GM18867 (cell line): Measurements from ENCODE around the gene OBI1.

Experiments
- ATAC-seq: cut with Tn5 transposase; IDR thresholded peaks from one replicate; pipeline ENCODE4 v1.9.1; 2021; ENCODE audit warnings: mild to moderate bottlenecking, moderate library complexity; ENCODE audit not compliant: unreplicated experiment

Gene OBI1, protein sequence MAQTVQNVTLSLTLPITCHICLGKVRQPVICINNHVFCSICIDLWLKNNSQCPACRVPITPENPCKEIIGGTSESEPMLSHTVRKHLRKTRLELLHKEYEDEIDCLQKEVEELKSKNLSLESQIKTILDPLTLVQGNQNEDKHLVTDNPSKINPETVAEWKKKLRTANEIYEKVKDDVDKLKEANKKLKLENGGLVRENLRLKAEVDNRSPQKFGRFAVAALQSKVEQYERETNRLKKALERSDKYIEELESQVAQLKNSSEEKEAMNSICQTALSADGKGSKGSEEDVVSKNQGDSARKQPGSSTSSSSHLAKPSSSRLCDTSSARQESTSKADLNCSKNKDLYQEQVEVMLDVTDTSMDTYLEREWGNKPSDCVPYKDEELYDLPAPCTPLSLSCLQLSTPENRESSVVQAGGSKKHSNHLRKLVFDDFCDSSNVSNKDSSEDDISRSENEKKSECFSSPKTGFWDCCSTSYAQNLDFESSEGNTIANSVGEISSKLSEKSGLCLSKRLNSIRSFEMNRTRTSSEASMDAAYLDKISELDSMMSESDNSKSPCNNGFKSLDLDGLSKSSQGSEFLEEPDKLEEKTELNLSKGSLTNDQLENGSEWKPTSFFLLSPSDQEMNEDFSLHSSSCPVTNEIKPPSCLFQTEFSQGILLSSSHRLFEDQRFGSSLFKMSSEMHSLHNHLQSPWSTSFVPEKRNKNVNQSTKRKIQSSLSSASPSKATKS

DNA sequence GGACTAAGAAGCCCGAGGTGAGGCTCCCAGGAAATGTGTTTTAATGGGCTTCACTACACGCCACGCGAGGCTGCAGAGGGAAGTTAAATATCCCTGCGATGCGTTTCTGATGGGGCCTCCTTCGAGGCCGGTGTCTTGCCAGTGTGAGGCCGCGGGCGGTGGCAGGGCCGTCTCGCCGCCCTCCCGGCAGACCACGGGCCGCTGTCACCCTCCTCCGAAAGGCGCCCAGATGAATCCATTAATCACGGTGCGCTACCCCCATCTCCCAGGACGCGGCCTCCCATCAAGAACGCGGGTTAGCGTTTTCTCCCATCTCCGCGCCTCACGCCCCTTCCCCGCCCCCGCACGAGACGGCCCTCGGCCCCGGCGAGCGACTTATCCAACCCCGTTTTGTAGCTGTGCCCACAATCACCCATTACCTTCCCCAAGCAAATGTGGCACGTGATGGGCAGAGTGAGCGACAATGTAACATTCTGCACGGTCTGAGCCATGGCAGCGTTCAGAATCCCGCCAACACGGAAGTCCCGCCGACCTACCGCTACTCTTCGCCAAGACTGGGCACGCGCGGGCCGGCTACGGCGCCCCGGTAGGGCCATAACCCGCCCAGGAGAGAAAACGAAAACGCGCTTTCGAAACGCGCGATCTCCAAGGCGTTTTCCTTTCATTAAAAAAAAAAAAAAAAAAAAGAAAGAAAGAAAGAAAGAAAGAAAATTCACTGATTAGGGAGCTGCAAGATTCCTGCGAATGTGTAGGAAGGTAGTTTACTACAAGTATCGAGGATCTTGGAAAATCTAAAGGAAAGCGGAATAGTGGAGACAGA is at the start of gene OBI1:
Gene OBI1, minus strand, starts transcription at position 526 of the 820 bp plus-strand sequence. Its CDS starts 35 bp downstream, at position 491.
- peak; percentile 82 for ATAC-seq

DNA sequence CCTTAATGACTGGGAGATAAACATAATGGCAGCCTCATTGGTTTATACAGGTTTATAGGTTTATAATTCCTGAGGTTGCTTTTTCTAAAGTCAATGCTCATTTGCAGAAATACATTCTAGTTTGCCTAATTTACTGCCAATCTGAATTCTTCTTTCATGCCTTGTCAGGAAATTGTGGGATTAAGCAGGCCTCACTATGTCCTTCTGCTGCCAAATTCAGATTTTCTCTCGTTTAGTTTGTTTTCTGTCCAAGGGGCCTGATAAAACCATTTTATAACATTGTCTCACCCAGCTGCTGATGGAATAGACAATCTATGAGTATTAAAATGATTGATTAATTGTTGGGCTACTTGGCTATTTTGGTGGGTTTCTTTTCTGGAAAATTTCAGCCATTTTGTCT is 42.4 kb upstream of the OBI1 start:
- no peak for ATAC-seq

DNA sequence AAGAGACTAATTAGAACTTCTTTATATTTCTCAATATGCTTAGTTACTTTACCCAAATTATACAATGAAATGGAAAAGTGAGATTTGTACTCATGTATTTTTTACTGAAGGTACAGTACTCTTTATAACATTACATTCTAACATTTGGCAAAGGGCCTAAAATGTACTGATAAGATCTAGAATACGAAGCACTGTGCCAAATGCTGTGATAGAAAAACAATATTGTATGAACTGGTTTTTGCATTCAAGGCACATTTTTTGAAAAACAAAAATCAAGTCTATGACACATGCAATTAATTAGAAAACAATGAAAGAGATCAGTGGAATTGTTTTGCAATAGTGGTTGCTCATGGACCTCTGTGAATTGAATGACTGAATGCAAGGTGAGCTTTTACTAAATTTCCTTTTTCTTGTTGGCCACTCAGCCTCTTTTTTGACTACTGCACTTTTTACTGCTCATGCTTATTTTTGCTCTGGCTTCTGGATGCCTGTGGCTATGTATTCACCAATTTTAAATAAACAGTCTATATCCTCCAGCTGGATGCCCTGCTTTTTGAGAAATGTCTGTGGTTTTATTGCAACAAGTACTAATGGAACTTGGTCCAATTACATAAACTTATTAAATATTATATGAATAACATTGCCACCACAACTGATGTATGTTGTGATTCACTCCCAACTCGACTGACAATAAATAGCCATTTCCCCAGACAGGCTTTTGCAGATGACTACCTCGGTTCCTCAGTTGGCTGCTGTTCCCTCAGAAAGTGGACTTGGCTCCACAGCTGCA is 41.4 kb upstream of the OBI1 start:
- ATAC-seq: no peak

DNA sequence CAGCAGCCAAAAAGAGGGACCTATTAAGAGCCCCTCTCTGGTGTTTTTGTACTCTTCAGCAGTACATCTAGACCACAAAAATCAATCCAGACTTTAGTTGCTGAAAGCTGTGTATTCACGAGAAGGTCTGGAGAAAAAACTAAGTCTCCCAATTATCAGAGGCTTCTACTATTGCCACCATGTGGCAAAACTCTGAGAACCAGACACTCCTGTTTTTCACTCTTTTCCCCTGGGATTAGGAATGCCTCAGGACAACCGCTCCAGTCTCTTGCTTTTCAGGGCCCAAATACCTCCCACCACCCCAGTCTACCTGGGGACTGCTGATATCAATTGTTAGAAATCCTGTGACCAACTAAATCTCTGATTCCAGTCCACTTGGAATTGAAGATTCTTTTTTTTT is 30.1 kb upstream of the OBI1 start:
- no peak for ATAC-seq

DNA sequence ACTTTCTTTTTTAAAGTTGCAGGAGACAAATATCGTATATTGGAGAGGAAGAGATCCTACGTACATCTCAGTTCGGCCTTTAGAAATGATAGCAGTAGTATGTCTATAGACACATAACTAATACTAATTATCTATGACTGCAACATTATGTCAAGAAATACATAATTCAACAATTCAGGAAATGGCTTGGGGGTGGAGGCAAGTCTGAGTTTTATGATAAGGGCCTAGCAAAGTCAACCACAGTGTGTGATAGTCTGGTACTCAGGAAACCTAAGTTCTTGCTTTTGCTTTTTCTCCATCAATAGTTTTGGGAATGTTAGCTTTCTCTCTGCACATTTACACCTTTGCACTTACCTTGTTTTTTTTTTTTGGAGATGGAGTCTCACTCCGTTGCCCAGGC is 27.5 kb upstream of the OBI1 start:
- ATAC-seq: no peak

DNA sequence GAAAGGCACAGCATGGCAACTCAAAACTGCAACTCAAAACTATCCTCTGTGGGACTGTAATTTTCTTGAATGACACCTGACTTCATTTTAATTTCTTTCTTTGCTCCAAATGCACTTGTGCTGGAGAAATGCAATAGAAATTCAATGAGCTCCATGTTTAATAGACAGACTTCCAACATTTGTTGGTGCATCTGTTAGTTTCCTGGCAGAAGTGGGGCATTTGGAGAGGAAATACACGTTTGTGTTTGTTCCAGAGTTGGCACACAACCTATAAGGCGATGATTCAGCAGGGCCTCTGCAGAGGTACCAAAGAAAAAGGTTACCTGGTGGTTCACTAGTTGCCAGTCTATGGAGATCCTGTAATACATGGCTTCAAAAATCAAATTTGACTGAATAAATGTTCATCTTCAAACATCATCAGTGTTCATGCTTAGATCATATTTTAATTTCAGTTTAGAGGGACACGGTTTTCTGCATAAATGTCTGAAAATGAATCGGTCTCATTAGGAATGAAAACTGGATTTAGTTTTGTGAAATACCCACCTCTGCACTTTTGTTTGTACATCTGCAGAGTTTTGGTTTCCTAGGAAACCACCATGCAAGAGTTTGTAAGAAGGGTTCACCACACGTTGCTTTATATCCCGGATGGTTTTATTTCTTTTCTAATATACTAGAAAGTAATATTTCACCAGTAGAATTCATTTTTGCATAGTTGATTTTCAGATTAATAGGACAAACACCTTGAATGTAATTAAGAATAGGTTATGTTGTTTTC is 21.8 kb upstream of the OBI1 start:
- no peak for ATAC-seq

GRCh38 chr13:78680115-78680561 is 21.2 kb upstream of the OBI1 start:
- no peak for ATAC-seq

- no peak for ATAC-seq
These were observed 20.4 kb upstream of the OBI1 start for GRCh38 chr13:78679329-78679728.

DNA sequence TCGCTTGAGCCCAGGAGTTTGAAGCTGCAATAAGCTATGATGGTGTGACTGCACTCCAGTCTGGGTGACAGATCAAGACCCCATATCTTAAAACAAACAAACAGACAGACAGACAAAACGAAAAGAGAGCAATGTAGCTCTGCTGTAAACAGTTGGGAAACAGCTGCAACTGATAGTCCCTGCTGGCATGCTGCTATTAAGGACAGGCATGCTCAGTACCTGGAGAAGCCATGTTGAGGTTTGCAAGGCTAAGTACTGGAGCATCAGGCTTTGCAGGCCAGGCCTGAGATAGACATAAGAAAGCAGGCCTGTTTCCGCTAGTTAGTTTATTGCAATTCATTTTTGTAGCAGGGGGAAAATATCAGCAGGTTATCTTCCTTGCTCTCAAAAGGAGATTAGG is 16.2 kb upstream of the OBI1 start:
- no peak for ATAC-seq

DNA sequence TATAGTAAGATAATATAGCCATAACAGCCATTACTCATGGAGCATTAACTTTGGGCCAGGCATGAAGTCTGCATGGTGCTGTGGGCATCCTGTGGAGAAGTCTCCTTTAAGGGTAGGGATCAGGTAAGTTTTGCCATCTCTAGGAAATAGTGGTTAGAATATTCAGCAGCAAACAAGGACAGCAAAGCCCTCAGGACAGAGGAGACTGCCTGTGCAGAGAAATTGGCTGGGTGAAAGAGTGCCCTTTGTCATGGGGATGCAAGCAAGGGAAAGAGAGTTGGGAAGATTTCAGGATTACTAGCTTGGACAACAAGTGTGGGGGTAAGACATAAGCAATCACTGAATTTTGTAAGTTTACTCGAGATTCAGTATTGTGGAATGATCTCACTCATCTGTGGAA is 15.7 kb upstream of the OBI1 start:
- no peak for ATAC-seq

DNA sequence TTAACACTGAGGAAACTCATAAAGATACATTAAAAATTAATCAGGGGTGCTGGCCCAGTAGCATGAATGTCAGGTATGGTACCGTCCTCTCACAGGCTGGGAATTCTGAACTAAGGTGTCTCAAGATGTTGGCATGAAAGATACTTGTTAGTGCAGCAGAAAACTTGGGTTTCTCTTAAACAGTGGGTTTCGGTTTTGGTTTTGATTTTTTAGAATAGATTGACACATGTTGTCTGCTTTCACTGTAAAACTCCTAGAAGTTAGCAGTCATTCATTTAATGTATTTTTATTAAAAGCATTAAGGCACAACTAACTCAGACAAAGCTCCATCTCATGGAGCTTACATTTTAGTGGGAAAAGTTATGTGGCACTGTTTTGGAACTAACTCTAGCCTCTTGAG is 3.5 kb upstream of the OBI1 start:
- ATAC-seq: peak; percentile 33

DNA sequence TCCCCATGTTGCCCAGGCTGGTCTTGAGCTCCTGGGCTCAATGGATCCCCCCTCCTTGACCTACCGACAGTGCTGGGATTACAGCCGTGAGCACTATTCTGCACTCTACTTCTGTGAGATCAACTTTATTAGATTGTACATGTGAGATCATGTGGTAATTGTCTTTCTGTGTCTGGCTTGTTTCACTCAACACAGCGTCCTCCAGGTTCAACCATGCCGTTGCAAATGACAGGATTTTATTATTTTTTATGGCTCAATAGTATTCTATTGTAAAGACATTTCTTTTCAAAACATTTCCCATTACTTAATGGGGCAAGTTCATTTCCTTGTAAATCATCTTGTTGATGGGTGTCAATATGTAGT is 1.5 kb upstream of the OBI1 start:
- no peak for ATAC-seq

- ATAC-seq: no peak
These were observed 958 bp upstream of the OBI1 start for GRCh38 chr13:78659732-78660494.

GRCh38 chr13:78659450-78659730 is 435 bp upstream of the OBI1 start:
- no peak for ATAC-seq

DNA sequence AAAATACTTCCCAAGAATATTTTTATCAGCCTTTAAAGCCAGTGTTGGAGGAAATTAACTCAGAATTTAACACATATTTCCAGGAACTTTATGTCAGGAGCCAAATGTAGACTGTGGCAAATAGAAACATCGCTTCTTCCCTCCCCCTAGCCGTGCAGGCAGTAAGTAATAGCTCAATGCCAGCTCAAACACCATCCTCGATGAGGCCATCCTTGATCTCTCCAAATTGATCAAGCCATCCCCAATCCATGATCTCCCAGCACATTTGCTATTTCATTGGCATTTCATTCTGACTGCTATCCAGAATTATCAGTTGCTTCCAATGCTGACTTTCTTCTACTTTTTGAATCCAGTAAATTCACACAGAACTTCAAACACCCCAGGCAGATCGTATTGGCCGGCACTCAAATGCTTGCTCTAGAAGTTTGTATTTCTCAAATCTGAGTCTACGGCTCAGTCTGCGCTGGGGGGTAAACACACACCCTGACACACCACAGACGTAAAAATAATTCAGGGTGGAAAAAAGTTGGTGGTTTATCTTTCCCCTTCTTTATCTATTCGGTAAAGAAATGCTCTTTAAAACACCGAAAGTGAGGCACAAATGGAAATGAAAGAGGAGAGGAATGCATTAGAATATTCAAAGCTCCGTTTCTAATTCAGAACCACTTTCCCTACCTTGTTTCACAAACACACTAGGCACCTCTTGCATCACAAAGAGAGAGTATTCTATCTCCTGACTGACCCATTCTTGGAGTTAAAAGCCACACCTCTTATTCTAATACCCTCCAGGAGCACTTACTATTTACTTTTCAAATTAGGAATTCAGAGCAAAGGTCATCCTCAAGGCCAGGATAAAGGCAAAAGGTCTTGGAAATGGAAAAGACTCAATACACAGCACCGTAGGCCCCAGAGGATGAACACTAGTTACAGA is 991 bp downstream of the OBI1 start:
- peak; percentile 44 for ATAC-seq

DNA sequence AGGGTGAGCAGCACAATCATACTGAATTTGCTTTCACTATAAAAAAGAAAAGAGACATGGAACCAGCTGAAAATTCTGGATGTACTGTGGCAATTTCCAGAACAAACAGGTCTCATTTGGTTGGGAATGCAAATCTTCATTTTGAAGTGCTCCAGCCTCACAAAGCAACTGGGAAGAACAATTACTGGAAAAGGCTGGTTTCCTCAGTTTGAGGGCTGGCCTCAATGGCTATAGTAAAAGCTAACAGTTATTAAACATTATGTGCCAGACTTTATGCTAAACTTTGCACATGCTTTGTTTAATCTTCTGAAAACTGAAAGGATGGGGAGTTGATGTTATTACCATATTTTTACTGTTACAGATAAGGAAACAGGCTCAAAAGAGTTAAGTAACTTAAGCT is 3.0 kb downstream of the OBI1 start:
- ATAC-seq: no peak

DNA sequence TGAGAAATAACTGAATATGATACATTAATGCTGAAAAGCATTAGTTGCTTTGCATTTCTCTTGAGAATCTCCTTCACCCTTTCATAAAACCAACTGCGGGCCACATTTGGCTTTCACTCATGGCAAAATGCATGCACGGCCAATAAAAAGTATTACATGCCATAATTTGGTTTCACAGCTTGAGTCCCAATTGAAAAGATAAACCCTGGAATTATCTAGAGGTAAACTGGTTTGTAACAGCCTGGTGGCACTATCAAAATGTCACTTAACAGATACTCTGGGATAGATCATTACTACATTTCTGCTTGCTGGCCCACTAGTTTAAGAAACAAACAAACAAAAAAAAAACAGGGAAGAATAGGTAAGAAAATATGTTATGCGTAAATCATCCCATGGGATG is 3.9 kb downstream of the OBI1 start:
- ATAC-seq: no peak

- no peak for ATAC-seq
These were observed 6.3 kb downstream of the OBI1 start for GRCh38 chr13:78652651-78653050.
